GM18508 (cell line): Measurements from ENCODE around the gene MOXD1.

ENCODE experiments used
- ATAC-seq: cut with Tn5 transposase; IDR thresholded peaks from one replicate; pipeline ENCODE4 v1.9.1; 2021; ENCODE audit warnings: moderate number of reproducible peaks; ENCODE audit not compliant: insufficient read depth, unreplicated experiment

MOXD1 gene

DNA sequence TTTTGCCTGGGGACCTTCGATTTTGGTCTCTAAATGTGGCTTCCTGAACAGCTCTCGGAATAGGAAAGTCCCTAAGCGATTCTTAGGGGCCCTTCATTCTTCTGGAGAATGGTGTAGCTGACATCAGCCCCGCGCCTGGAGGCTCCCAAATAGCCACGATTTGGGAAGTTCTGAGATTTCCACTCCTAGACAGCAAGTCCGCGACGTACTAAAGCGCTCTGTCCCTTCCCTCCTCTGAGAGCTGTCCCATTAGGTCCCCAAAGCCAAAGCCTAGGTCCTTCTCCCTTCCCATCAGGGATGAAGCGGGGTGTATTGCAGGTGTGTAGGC, 756 bp downstream of the MOXD1 start:
- ATAC-seq, result no peak

DNA sequence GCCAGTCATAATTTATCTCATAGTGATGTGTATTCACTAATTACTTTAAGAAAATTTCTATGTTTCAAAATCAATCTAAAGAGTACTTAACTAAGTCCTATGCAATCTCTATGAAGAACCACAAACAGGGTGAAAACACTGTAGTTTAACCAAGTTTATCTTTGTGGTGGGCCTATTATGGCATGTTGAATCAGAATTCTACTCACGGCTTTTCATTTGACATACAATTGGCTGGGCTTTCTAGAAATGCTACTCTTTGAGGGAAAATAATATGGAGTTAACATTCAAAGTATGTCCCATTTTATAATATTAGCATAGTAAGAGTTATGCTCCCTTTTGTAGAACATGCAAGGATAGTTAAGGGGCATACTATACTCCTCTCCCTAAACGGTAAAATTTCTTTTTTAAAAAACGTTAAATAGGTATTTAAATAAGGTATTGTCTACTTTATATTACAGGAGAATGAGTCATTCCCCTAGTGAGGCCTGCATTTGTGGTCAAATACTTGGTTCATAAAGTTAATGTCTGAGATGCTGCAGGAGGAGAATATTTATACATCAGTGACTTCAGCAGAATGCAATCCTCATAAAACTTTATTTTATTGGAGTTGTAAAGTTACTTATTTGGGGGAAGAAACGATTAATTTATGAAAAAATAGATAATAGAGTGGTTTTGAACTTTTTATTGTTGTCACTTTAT, 1.8 kb downstream of the MOXD1 start:
- ATAC-seq, result no peak

DNA sequence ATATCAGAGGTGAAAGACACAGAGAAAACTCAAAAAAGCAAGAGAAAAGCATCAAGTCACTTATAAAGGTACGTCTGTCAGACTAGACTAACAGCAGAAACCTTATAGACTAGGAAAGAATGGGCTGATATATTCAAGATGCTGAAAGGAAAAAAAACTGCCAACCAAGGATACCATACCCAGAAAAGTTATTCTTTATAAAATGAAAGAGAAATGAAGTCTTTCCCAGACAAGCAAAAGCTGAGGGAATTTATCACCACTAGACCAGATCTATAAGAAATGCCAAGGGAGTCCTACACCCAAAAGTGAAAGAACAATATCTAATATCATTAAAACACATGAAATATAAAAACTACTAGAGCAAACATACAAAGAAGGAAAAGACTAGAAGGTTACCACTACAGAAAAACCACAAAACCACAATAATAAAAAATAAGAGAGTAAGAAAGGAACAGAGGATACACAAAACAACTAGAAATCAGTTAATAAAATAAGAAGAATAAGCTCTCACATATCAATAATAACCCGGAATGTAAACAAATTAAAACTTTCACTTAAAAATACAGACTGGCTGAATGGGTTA, 6.2 kb downstream of the MOXD1 start:
- ATAC-seq, result no peak

DNA sequence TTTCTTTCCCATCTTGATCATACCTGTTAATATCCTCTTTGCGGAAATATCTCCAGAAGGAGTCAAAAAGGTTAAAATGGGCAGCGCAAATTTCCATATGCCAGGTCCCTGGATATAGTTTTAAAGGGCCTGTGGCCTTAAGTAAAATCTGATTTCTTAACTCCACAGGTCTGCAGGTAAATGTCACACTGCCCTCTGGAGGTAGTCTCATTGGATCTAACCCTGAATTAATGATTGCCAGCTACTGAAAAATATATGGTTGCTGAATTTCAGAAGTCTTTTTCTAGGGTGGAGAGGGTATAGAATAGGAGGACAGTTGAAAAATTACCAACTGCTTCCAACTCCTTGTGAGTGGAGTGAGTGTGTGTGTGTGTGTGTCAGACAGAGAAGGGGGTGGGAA, 8.5 kb downstream of the MOXD1 start:
- no peak for ATAC-seq

DNA sequence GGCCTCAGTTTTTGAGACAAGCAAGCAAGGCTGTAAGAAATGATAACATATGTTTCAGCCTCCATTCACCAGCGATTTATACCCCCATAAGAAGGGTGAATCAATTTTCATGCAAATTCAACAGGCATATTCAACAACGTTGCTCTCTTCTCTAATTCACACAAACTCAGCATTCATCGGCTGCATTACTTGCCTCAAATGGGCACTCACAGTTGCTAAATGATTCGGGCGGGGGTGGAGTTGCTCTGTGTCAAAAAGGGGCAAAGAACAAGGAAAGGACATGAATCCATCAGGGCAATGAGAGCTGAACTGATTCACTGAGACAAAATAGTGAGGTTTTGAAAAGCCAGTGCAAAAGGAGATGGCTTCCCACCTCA, 9.0 kb downstream of the MOXD1 start:
- ATAC-seq, result no peak

DNA sequence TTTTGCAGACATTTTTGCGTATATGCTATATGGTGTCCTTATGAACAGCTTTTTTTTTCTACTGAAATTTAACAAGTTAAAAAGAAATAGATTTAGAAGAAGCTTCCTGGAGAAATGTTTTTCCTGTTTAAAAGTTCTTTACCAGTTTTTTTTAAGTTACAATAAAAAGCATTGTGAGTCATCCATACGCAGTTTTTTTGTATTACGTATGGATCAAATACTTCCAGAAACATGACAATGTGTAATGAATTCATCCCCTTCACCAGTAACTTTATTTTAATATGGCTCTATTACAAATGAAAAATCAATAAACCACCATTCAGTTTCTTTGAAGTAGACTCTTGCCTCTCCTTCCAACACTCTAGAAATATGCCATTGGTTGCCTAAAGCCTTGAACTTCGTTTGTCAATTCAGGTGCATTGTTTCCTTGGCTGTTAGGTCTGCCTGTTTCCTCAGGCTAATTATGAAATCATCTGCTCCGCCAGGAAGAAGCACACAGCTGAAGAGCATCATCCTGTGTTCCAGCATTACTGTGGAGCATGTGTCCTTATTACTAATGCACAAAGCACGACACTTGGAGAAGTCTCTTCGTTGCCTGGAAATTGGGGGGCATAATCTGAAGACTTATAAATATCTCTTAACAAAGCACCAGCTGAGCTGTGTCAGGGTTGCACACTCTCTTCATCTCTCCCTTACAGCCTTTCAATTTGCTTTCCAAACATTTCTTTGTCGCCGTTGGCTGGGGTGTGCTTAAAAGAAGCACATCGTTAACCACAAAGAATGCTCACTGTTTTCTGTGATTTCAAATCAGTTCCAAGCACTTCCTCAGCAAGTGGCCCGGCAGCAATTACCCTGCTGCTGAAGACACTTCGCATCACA, 9.6 kb downstream of the MOXD1 start:
- no peak for ATAC-seq

DNA sequence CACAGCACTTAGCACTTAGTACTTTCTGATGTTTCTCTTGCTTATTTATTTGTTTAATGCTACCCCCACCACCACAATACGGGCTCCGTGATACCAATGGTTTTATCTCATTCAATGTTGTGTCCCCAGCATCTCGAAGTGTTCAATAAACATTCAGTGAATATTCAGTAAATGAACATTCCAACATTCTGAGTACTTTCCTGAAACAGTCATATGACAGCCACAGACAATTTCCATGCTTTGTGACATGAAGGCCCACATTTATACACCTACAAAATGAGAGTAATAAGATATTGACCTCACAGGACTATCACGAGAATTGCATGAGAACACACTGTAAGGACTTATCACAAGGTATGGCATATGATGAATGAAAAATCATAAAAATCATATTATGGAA, 10.8 kb downstream of the MOXD1 start:
- ATAC-seq, result no peak

DNA sequence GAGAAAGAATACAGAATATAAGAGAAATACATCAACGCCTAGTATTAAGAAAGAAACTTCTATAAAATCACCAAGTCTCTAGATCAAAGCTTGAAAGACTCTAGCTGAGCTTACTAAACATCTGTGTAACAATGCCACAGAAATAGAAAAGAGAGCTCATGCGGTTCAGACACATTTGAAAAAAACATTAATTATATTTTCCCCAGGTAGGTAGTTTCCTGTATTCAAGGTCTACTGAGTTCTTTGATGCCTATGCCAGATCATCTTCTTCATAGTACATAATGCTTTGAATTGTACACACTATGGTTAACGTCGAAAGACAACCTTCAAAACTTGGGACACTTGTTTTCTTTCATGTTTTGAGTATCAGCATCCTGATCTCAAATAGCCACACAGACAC, 11.3 kb downstream of the MOXD1 start:
- no peak for ATAC-seq

DNA sequence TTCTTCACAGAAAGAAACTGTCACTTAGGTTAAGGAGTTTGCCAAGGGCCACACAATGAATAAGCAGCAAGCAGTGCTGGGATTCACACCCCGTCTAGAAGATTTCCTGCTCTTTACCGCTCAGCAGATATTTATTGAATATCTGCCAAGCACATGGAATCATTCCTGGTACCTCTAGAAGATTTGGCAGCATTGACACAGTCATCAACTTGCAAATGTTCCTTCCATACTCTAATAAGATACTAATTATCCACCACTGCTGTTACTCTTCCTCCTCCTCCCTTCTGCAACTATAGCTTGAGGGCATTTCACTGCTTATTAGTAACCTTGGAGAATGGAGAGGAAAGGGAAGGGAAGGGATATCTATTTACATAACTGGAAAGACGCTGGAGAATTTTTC, 13.0 kb downstream of the MOXD1 start:
- no peak for ATAC-seq

DNA sequence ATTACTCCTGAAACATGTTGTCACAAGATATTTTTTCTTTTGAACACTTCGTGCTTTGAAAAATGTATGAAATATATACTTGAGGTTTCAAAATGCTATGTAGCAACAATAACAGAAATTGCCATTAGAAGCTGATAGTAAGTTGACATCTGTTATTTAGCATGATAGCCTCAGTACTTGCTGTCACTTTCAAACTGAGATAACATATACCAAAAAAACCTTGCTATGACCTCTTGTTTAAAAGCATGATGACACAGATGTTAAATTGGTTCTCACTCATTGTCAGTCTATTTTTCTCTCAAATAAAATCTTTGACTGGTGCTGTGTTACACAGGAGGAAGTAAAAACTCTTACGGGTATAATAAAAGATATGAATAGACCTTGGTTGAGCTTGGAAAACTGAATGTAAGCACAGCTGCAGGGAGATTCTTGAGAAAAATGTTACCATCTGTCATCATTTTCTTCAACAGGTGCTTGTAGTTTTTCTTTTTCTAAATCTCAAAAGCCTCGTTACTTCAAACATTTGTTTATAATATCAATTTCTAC, 18.6 kb downstream of the MOXD1 start:
- no peak for ATAC-seq

DNA sequence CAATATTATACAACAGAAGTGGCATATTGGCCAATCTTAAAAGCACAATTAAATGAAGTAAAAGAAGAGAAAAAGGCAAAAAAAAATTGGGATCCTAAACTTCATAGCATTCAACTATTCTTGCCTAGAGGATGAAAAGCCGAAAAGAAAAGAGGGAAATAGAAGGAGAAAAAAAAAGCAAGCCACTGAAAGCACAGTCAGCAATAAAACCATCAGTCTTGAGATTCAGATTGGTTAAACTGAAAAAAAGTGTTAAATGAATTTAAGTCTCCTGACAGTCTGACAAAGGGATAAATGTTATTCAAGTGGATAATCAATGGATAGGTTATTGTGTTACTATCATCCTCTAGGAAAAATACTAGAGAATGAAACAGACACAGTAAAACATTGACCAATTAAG, 19.9 kb downstream of the MOXD1 start:
- ATAC-seq, result no peak

DNA sequence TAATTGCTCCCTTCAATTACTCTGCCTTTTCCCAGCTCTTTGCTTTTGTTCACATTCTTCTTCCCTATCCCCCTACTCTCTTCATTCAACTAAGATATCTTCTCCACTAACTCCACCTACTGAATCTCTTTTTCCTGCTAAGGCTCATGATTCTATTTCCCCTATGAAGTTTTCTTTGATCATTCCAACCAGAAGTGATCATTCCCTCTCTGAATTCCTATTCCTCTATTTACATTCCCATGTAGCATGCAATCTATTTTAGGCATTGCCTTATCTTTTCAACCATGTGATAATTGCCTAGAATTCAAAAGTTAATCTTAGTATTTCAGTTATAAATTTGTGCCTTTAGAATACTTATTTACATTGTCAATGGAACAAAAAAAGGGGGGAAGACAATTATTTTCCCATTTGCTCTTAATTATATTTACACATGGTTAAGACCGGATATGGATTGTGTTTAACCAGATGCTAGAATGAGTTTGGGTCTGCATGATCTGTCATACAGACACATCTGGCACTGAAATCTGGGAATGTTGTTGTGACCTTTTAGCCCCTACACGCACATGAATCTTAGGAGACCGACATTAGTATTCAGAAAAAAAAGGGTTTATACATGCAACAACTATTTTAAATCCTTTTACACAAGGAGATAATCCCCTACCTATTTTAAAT, 20.8 kb downstream of the MOXD1 start:
- ATAC-seq, result no peak

DNA sequence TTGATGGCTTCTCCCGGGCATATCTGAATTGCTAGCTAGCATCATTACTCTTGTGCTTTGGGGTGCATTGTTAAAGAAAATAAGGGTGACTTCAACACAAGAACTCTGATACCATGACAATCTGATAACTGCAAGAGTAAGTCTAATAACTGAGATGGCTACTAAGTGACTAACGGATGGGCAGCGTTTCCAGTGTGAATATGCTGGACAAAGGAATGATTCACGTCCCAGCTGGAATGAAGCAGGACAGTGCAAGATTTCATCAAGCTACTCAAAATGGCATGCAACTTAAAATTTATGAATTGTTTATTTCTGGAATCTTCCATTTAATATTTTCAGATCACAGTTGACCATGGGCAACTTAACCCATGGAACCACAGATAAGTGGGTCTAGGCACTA, 31.7 kb downstream of the MOXD1 start:
- ATAC-seq, result no peak

DNA sequence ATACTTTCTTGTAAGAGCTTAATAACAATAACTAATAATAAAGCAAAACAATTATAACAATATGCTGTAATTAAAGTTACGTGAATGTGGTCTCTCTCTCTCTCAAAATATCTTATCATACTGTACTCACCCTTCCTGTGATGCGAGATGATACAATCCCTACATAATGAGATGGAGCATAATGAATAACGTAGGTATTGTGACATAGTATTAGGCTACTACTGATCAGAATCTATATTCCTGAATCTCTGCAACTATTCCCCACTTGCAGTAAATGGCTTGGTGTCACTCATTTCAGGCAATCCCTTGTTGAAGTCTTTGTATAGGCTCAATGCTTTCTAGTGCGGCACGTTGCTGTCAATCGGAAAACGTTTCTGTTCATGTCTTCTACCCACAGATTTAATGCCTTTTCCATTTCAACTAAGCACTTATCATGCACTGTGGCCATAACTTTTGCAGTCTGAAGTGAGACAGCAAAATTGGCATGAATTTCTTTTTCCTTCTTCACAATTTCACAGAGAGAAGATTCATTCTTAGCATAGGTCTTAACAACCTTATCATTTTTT, 32.3 kb downstream of the MOXD1 start:
- ATAC-seq, result no peak

DNA sequence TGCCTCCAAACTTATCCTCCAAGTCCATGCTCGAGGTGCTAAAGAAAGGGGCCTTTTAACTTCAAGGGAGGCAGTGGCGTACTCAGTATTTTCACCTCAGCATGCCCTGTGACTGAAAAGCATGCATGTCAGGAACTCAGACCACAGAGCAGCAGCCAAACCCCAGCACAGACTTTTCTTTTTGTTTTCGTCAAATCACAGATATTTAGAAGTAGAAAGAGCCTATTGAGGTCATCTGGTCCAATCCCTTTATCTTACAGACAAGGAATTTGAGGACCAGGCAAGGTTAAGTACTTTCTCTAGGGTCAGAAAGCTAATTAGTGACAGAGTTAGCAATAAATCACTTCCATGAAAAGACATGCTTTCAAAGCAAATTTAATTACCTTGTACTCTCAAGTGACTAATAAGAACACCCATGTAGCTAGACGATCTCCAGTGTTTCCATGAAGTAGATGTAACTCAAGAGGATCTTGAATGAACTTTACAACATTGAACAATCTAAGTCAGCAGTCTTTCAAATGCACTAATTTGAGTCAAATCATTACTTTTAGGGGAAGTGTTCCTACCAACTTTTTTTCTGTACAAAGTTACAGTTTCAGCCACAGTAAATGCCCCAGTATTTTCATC, 35.9 kb downstream of the MOXD1 start:
- peak; percentile 99 for ATAC-seq

DNA sequence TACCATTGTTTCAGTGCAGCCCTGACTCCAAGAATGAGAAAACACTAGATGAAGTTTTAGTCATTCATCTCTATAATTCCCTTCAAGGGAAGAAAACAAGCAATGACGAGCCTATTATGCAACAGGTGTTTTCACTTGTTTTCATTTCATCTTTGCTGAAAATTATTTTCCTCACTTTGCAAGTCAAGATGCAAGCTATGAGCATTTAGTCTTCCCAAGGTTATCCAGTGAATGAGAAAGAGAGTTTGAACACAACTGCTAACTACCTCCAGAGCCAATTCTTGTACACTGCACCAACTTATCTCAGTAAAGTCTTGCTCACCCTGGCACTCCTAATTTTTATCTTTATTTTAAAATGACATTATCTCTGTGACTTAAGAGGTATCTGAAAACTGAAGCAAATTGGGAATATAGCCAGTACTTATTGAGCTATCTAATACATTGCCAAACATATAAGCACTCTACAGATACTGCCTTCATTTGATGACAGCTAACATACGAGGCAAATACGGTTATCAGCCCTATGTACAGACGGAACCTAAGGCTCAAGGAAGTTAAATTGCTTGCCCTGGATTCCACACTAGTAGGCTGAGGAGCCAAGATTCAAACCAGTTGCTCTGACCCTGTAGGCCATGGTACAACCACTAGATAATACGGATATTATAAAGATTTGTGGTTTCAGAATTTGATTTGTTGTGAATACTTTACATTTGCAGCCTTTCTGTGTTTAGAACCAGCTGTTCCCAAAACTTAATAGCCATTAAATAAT, 36.8 kb downstream of the MOXD1 start:
- no peak for ATAC-seq

DNA sequence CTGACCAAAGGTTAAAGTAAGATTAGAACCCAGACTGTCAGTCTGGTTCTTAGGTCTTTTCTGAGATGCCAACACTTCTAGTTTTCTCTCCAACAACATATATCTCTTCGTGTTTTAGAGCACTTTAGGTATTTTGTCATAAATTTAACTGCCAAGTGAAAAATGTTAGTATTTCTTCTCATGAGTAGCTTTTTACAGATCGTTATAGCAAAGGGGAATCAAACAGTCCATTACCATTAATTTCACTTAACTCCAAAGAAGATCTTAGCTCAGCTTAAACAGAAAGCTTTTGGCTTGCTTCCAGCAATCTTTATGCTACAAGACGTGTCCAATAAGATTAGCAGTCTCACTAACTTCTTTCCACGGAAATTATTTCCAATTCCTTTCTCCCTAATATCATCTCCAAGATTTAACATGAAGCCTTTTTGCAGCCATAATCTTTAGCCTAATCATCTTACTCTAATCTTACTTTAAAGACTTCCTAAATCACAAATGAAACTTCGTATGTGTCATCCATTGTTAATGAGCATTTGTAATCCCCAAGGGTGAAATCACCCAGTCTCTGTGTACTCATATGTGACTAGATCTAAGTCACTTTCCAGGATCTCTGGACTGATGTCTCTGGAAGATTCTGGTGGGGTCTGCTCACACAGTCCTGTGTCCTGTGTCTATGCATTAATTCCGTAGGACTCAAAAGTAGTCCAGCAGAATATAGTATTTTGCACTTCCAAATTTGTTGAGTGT, 38.7 kb downstream of the MOXD1 start:
- no peak for ATAC-seq

DNA sequence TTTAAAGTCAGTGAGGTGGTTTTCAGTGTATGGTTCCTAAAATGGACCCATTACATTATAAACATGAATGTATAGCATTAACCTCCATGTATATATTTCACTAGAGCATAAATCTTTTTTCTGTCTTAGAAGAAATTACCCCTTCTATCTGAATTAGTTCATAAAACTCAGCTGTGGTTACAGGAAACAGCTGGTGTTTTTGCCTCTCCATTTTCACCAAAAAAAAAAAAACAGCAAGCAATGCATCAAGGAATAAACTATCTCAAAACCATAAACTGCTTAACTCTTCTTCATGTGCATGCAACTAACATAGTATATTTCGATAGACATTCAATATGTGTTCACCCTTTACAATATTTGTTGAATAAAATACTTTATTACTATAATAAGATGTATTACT, 40.2 kb downstream of the MOXD1 start:
- no peak for ATAC-seq

DNA sequence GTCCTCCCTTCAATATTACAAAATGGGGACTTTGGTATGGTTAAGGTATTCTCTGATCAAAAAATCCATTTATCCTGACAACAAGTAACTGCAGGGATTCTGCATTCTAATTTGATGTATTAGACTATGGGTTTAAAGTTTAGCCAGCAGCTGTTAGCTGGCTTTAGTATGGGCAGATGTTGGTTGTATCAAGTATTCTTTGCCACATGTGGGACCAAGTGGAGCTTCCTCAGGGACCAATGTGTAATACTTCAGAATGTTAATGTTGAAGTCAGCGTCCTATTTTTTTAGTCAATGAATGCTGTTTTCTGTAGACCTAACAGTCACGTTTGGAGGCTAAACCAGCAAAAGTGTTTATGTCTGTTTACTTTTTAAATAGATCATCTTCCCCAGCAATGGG, 41.4 kb downstream of the MOXD1 start:
- ATAC-seq, result no peak
